ENCODE results near the gene CCK.

- TF ChIP-seq CTCF (IDR thresholded peaks at IDR 0.05; ENCODE audit: poor library complexity, severe bottlenecking) (no peak), MXI1 (conservative IDR thresholded peaks at IDR 0.05; ENCODE audit: poor library complexity, severe bottlenecking) (no peak), REST (IDR thresholded peaks at IDR 0.05; ENCODE audit: borderline replicate concordance) (no peak), POLR2AphosphoS5 (IDR thresholded peaks at IDR 0.05) (no peak), SMC3 (conservative IDR thresholded peaks at IDR 0.05; ENCODE audit: poor library complexity) (no peak), TAF1 (IDR thresholded peaks at IDR 0.05; ENCODE audit: low read depth) (no peak), EP300 (conservative IDR thresholded peaks at IDR 0.05; ENCODE audit: poor library complexity, severe bottlenecking) (no peak), EZH2 (IDR thresholded peaks at IDR 0.05; ENCODE audit: borderline replicate concordance, insufficient read depth, low read length, poor library complexity, severe bottlenecking) (no peak), RAD21 (conservative IDR thresholded peaks at IDR 0.05) (no peak)
Measured at GRCh38 chr3:42273361-42273760, 7.4 kb upstream of the CCK start.
